HG03457 (cell line): ENCODE results near the gene GALNT5.

Source experiments
- ATAC-seq: cut with Tn5 transposase; IDR thresholded peaks from one replicate; pipeline ENCODE4 v1.9.1; 2021; ENCODE audit warnings: moderate number of reproducible peaks; ENCODE audit not compliant: unreplicated experiment

The GALNT5 gene

GRCh38 chr2:157290525-157290924 is 33.0 kb downstream of the GALNT5 start:
- no peak for ATAC-seq

- ATAC-seq = no peak
Measured at GRCh38 chr2:157291018-157291417, 33.5 kb downstream of the GALNT5 start.

GRCh38 chr2:157292853-157293252 is 35.3 kb downstream of the GALNT5 start:
- no peak for ATAC-seq

- ATAC-seq = no peak
Measured at GRCh38 chr2:157296490-157296889, 39.0 kb downstream of the GALNT5 start.

- no peak for ATAC-seq
Measured at GRCh38 chr2:157296958-157297357, 39.5 kb downstream of the GALNT5 start.

- ATAC-seq = no peak
Measured at GRCh38 chr2:157301307-157301706, 43.8 kb downstream of the GALNT5 start.

GRCh38 chr2:157302492-157303099 is 45.1 kb downstream of the GALNT5 start:
- peak; percentile 75 for ATAC-seq

- no peak for ATAC-seq
Measured at GRCh38 chr2:157303612-157304011, 46.1 kb downstream of the GALNT5 start.

GRCh38 chr2:157304811-157305722 is 47.6 kb downstream of the GALNT5 start:
- ATAC-seq = no peak

- ATAC-seq = no peak
Measured at GRCh38 chr2:157305723-157306110, 48.2 kb downstream of the GALNT5 start.

- no peak for ATAC-seq
Measured at GRCh38 chr2:157307021-157307420, 49.5 kb downstream of the GALNT5 start.

GRCh38 chr2:157309878-157310277 is 52.4 kb downstream of the GALNT5 start:
- ATAC-seq = no peak

GRCh38 chr2:157311706-157312105 is 54.2 kb downstream of the GALNT5 start:
- no peak for ATAC-seq

- peak; percentile 50 for ATAC-seq
Measured at GRCh38 chr2:157312866-157313486, 55.5 kb downstream of the GALNT5 start.

- ATAC-seq = no peak
Measured at GRCh38 chr2:157315901-157316300, 58.4 kb downstream of the GALNT5 start.

GRCh38 chr2:157318884-157319283 is 61.4 kb downstream of the GALNT5 start:
- ATAC-seq = no peak

- no peak for ATAC-seq
Measured at GRCh38 chr2:157319795-157320194, 62.3 kb downstream of the GALNT5 start.

GRCh38 chr2:157320409-157320808 is 62.9 kb downstream of the GALNT5 start:
- no peak for ATAC-seq

GRCh38 chr2:157321466-157321865 is 64.0 kb downstream of the GALNT5 start:
- no peak for ATAC-seq

- no peak for ATAC-seq
Measured at GRCh38 chr2:157322432-157322831, 64.9 kb downstream of the GALNT5 start.

GRCh38 chr2:157324331-157324843 is 66.9 kb downstream of the GALNT5 start:
- no peak for ATAC-seq

- no peak for ATAC-seq
Measured at GRCh38 chr2:157325786-157326185, 68.3 kb downstream of the GALNT5 start, which contains the start of gene ERMN. TSS of gene ERMN (minus strand) at chr2:157325824. CDS start at chr2:157325642, 182 bp downstream.
